NCI-H82 (cell line): ENCODE results near the gene SLC16A4.
"Not testable (repeated sequence)": the region's sequence is repeated elsewhere in the genome, so short reads cannot be mapped to it uniquely, and the experiment has no call there.

Experiments used
- DNase-seq: peaks from one replicate; lab custom pipeline; 2025; lab: John Stamatoyannopoulos, UW

The SLC16A4 gene

GRCh38 chr1:110390692-110391245, at the start of gene SLC16A4:
TSS of gene SLC16A4 (minus strand) at chr1:110391026. CDS start at chr1:110389323, 1,703 bp downstream.
- DNase-seq: peak; percentile 41

GRCh38 chr1:110439873-110440272, 49.0 kb upstream of the SLC16A4 start:
- DNase-seq: not testable (repeated sequence)

- no peak for DNase-seq
Measured at GRCh38 chr1:110438893-110439292, 48.1 kb upstream of the SLC16A4 start.

- not testable (repeated sequence) for DNase-seq
Measured at GRCh38 chr1:110437645-110438299, 46.9 kb upstream of the SLC16A4 start.

GRCh38 chr1:110436635-110437034, 45.8 kb upstream of the SLC16A4 start:
- no peak for DNase-seq

- no peak for DNase-seq
Measured at GRCh38 chr1:110434946-110435345, 44.1 kb upstream of the SLC16A4 start.

GRCh38 chr1:110433803-110434202, 43.0 kb upstream of the SLC16A4 start:
- DNase-seq: peak; percentile 39

GRCh38 chr1:110433213-110433612, 42.4 kb upstream of the SLC16A4 start:
- no peak for DNase-seq

GRCh38 chr1:110430901-110431300, 40.1 kb upstream of the SLC16A4 start:
- no peak for DNase-seq

- no peak for DNase-seq
Measured at GRCh38 chr1:110430366-110430765, 39.5 kb upstream of the SLC16A4 start.

GRCh38 chr1:110428946-110429345, 38.1 kb upstream of the SLC16A4 start:
- no peak for DNase-seq

- DNase-seq: no peak
Measured at GRCh38 chr1:110426854-110427253, 36.0 kb upstream of the SLC16A4 start.

GRCh38 chr1:110425612-110426152, 34.9 kb upstream of the SLC16A4 start:
- no peak for DNase-seq

- peak; percentile 35 for DNase-seq
Measured at GRCh38 chr1:110424699-110425611, 34.1 kb upstream of the SLC16A4 start.

GRCh38 chr1:110420874-110421793, 30.3 kb upstream of the SLC16A4 start:
- no peak for DNase-seq

- DNase-seq: no peak
Measured at GRCh38 chr1:110420023-110420662, 29.3 kb upstream of the SLC16A4 start.

GRCh38 chr1:110418729-110419128, 27.9 kb upstream of the SLC16A4 start:
- no peak for DNase-seq

- not testable (repeated sequence) for DNase-seq
Measured at GRCh38 chr1:110413045-110413444, 22.2 kb upstream of the SLC16A4 start.

GRCh38 chr1:110412576-110412975, 21.8 kb upstream of the SLC16A4 start:
- DNase-seq: peak; percentile 87

- DNase-seq: no peak
Measured at GRCh38 chr1:110411173-110411735, 20.4 kb upstream of the SLC16A4 start.

- DNase-seq: no peak
Measured at GRCh38 chr1:110409316-110409715, 18.5 kb upstream of the SLC16A4 start.
